Cardiac muscle cell (in vitro differentiated cells and primary cell): Measurements from ENCODE around the gene MIA. TPM values are rescaled to one million over a fixed set of nuclear protein-coding genes. Genes with fewer than 3 reads are reported as not detected.

ENCODE experiments used
- DNase-seq, 2 donors: peaks; one replicate each; pipeline versions ENCODE4 v3.0.0 to v3.0.0-alpha.2; 2010 to 2017; ENCODE audit warnings: low read depth in 1 of 2, low spot score in 1 of 2
- H3K27ac ChIP-seq: fragments of 200-600 bp; sonication (generic); 2 replicates; pipeline ENCODE4 v1.5.1; 2016
- H3K27me3 ChIP-seq: fragments of 200-600 bp; sonication (generic); 2 replicates; pipeline ENCODE4 v1.6.0; 2016; ENCODE audit warnings: control low read depth
- H3K36me3 ChIP-seq: fragments of 200-600 bp; sonication (generic); 2 replicates; pipeline ENCODE4 v1.5.1; 2016; ENCODE audit warnings: control low read depth
- H3K4me1 ChIP-seq: fragments of 200-600 bp; sonication (generic); 2 replicates; pipeline ENCODE4 v1.8.1; 2017; ENCODE audit warnings: low read depth, mild to moderate bottlenecking, mixed run types
- H3K4me3 ChIP-seq: fragments of 200-600 bp; sonication (generic); 2 replicates; pipeline ENCODE4 v1.5.1; 2016; ENCODE audit warnings: mild to moderate bottlenecking
- H3K9me3 ChIP-seq: fragments of 200-600 bp; sonication (generic); 2 replicates; pipeline ENCODE4 v1.5.1; 2017; ENCODE audit warnings: low read depth, mild to moderate bottlenecking, control low read depth
- polyA plus RNA-seq: library from polyadenylated mRNA; unstranded; fragments of >200 nt; fragmentation: Nextera tagmentation; extraction: Ambion mirVana; gene quantifications from 2 replicates; pipeline ENCODE4 v1.2.1, GENCODE V29; 2016
- total RNA-seq: library from RNA; depleted of rRNA; stranded (reverse); fragments of >200 nt; gene quantifications from 2 replicates; pipeline ENCODE4 v1.2.3, GENCODE V29; 2016
- TF ChIP-seq, protein P1 (sequence below): IDR thresholded peaks from 2 replicates; pipeline ENCODE4 v1.5.1; 2012; ENCODE audit warnings: low read depth, mild to moderate bottlenecking, low read length

Gene MIA
- total and polyA plus RNA-seq, 2 experiments from 2014 or later = not detected

DNA sequence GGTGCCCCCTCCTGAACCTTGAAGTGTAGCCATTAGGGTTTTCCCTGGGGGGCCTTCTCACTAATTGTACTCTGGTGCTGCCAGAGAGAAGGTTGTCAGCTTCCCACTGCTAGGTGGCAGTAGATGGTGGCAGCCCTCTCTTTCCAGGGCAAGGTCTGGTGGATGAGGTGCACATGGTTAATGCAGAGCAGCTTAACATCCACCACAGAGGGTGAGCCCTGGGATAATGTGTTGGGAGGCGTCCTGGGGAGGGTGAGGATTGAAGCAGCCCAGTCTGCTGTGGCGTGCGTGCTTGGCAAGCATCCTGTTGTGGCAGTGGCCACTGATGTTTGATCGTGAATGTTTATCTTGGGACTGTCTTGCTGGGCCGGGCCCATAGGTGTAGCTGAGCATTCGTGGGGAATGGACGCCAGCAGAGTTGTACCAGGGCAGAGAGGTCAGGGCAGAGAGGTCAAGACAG is 29.5 kb downstream of the MIA start:
- Histone ChIP-seq H3K36me3 (peaks cover 26% of the 10 kb centered on the region), H3K4me1 (peaks cover 42% of the 10 kb centered on the region), H3K27me3 (no peaks in the 10 kb centered on the region), H3K9me3 (no peaks in the 10 kb centered on the region), H3K4me3 (no peak overlapping the region), H3K27ac (peak overlapping the region; percentile 14)
- TF ChIP-seq, protein P1, sequence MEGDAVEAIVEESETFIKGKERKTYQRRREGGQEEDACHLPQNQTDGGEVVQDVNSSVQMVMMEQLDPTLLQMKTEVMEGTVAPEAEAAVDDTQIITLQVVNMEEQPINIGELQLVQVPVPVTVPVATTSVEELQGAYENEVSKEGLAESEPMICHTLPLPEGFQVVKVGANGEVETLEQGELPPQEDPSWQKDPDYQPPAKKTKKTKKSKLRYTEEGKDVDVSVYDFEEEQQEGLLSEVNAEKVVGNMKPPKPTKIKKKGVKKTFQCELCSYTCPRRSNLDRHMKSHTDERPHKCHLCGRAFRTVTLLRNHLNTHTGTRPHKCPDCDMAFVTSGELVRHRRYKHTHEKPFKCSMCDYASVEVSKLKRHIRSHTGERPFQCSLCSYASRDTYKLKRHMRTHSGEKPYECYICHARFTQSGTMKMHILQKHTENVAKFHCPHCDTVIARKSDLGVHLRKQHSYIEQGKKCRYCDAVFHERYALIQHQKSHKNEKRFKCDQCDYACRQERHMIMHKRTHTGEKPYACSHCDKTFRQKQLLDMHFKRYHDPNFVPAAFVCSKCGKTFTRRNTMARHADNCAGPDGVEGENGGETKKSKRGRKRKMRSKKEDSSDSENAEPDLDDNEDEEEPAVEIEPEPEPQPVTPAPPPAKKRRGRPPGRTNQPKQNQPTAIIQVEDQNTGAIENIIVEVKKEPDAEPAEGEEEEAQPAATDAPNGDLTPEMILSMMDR = peak; percentile 11
- DNase-seq = no peak

DNA sequence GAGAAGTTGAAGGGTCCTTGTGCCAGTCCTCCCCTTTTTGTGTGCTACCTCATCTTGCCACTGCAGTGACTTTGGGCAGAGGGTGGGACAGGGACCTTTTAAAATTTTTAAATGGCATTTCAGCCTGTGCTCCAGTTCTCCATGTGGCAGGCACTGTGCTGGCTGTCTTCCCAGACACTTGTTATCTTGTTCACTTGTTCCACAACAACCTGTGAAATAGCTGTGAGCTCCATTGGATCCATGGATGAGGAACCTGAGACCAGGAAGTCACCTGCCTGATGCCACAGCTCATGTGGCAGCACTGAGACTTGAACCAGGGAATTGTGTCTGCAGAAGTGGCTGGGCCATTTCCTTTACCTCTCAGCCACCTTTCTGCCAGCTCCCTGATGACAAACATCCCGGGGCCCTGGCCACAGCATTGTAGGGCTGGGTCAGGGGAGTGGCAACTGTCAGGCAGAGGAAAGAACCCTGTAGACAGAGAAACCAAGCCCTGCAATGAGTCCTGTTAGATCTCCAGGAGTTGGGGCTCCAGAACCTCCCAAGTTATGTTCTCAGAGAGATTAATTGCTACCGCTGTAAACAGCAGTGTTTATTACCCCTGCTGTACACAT is 30.0 kb downstream of the MIA start:
- H3K4me1 ChIP-seq = peaks cover 41% of the 10 kb centered on the region
- no peaks in the 10 kb centered on the region for H3K9me3 ChIP-seq
- H3K36me3 ChIP-seq = peaks cover 26% of the 10 kb centered on the region
- H3K27me3 ChIP-seq = no peaks in the 10 kb centered on the region
- H3K4me3 ChIP-seq = no peak overlapping the region
- H3K27ac ChIP-seq = peak overlapping the region; percentile 14
- DNase-seq = no peak
- TF ChIP-seq, protein P1 = no peak

DNA sequence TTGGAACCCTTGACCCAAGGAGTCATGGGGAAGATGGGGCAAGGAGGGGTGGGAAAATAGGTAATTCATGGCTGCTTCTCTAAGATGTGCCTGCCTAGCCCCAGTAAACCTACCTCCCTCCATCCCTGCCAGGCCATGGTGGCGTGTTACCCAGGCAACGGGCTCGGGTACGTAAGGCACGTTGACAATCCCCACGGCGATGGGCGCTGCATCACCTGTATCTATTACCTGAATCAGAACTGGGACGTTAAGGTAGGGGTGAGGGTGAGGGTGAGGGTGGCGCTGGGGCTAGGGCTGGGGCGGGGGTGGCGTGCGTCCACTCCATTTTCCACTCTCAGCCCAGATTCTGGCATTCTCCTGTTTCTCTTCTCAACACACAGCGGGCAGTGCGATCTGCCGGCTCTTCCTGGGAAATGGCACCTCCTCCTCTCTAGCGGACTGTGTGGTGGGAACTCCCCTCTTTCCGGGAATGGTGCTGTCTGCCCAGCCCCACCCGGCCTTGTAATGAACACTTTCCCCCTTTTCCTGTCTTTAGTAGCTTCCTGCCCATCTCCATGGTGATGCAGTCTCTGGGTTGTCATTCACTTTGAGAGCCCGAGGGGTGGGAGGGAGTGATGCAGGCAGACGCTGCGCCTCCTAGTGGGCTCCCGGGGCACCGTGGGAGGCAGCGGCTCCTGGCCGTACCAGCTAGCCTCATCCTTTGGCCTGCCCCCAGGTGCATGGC is 31.3 kb downstream of the MIA start:
- H3K4me1 ChIP-seq = peaks cover 34% of the 10 kb centered on the region
- TF ChIP-seq, protein P1 = peak; percentile 96
- no peaks in the 10 kb centered on the region for H3K9me3 ChIP-seq
- no peak overlapping the region for H3K27ac ChIP-seq
- no peaks in the 10 kb centered on the region for H3K27me3 ChIP-seq
- H3K4me3 ChIP-seq = no peak overlapping the region
- peak; percentile 77 to 98 for DNase-seq
- peaks cover 17% of the 10 kb centered on the region for H3K36me3 ChIP-seq

DNA sequence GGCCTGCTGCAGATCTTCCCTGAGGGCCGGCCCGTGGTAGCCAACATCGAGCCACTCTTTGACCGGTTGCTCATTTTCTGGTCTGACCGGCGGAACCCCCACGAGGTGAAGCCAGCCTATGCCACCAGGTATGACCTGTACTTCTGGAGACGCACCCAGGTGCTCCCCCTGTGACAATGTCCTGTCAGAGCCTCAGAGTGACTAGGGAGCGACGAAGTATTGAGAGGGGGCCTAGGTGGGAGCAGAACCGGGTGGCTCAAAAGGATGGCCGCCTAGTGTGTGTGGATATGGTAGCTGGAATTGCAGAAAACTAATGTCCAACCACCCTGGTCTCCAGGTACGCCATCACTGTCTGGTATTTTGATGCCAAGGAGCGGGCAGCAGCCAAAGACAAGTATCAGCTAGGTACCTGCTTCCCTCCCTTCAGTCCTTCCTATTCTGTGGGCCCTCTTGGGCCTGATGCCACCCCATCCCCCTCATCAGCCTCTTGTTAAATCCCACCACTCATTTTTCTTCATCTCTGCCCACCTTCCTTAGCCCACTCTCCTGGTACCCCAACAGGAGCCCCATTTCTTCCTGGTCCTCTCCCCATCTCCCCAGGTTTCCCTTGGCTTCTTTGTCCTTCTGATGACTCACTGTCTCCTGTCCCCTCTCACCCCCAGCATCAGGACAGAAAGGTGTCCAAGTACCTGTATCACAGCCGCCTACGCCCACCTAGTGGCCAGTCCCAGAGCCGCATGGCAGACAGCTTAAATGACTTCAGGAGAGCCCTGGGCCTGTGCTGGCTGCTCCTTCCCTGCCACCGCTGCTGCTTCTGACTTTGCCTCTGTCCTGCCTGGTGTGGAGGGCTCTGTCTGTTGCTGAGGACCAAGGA is 32.1 kb downstream of the MIA start:
- no peak overlapping the region for H3K4me3 ChIP-seq
- no peaks in the 10 kb centered on the region for H3K27me3 ChIP-seq
- H3K9me3 ChIP-seq = no peaks in the 10 kb centered on the region
- peaks cover 33% of the 10 kb centered on the region for H3K4me1 ChIP-seq
- H3K27ac ChIP-seq = no peak overlapping the region
- DNase-seq = peak in 1 of 2 donors; percentile 34
- peaks cover 17% of the 10 kb centered on the region for H3K36me3 ChIP-seq
- TF ChIP-seq, protein P1 = peak; percentile 27

DNA sequence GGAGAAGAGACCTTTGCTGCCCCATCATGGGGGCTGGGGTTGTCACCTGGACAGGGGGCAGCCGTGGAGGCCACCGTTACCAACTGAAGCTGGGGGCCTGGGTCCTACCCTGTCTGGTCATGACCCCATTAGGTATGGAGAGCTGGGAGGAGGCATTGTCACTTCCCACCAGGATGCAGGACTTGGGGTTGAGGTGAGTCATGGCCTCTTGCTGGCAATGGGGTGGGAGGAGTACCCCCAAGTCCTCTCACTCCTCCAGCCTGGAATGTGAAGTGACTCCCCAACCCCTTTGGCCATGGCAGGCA is 32.7 kb downstream of the MIA start:
- peaks cover 33% of the 10 kb centered on the region for H3K4me1 ChIP-seq
- no peak overlapping the region for H3K27ac ChIP-seq
- peaks cover 17% of the 10 kb centered on the region for H3K36me3 ChIP-seq
- TF ChIP-seq, protein P1 = no peak
- H3K27me3 ChIP-seq = no peaks in the 10 kb centered on the region
- no peaks in the 10 kb centered on the region for H3K9me3 ChIP-seq
- no peak for DNase-seq
- H3K4me3 ChIP-seq = no peak overlapping the region
